SU-DHL-6 (cell line): ENCODE data around the gene PGC.

Experiments used
- EZH2phosphoT487 ChIP-seq: fragments of 200-600 bp; sonication (generic), shearing (Covaris generic); conservative IDR thresholded peaks from 2 replicates; pipeline ENCODE4 v1.6.1; 2018; ENCODE audit warnings: mild to moderate bottlenecking, antibody characterized with exemption, low read length, moderate library complexity, mixed read lengths
- TF ChIP-seq, protein P1 (sequence below): fragments of 200-600 bp; sonication (generic); IDR thresholded peaks from one replicate; pipeline ENCODE4 v1.5.1; 2017; ENCODE audit warnings: antibody characterized with exemption, mild to moderate bottlenecking, low read length, moderate library complexity; ENCODE audit not compliant: insufficient read depth, poor library complexity, severe bottlenecking

DNA sequence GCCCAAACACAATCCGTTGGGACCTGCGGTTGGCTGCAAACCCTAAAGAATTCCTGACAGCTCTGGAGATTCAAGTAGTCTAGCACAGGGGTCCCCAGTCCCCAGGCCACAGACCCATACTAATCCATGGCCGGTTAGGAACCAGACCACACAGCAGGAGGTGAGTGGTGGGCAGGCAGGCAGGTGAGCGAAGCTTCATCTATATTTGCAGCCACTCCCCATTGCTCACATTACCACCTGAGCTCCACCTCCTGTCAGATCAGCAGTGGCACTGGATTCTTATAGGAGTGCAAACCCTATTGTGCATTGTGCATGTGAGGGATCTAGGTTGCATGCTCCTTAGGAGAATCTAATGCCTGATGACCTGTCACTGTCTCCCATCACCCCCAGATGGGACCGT is 28.4 kb downstream of the PGC start:
- TF ChIP-seq, protein P1, sequence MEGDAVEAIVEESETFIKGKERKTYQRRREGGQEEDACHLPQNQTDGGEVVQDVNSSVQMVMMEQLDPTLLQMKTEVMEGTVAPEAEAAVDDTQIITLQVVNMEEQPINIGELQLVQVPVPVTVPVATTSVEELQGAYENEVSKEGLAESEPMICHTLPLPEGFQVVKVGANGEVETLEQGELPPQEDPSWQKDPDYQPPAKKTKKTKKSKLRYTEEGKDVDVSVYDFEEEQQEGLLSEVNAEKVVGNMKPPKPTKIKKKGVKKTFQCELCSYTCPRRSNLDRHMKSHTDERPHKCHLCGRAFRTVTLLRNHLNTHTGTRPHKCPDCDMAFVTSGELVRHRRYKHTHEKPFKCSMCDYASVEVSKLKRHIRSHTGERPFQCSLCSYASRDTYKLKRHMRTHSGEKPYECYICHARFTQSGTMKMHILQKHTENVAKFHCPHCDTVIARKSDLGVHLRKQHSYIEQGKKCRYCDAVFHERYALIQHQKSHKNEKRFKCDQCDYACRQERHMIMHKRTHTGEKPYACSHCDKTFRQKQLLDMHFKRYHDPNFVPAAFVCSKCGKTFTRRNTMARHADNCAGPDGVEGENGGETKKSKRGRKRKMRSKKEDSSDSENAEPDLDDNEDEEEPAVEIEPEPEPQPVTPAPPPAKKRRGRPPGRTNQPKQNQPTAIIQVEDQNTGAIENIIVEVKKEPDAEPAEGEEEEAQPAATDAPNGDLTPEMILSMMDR = no peak
- TF ChIP-seq EZH2phosphoT487 = no peak
